Measurements from ENCODE around the gene FAM50B. TPM values are rescaled to one million over a fixed set of nuclear protein-coding genes. Genes with fewer than 3 reads are reported as not detected.

The FAM50B gene
- total RNA-seq, 1 experiment from 2014 or later: 3.3 TPM

GRCh38 chr6:3804964-3805363 is 44.2 kb upstream of the FAM50B start:
- Mint-ChIP-seq H3K4me1 (peaks cover 8 to 12% of the 10 kb centered on the region in 2 experiments), H3K9me3 (no peaks in the 10 kb centered on the region), H3K27ac (no peak overlapping the region), H3K4me3 (no peak overlapping the region), H3K36me3 (ENCODE audit: insufficient read depth in 1 of 3, low read depth in 3 of 3) (no peaks in the 10 kb centered on the region), H3K27me3 (ENCODE audit: low read depth) (peaks cover 8% of the 10 kb centered on the region)
- no peaks in the 10 kb centered on the region for H3K9me3 ChIP-seq (ENCODE audit: control insufficient read depth, low read depth, low read length)
- H3K4ac ChIP-seq (ENCODE audit: low read depth, low read length): no peak overlapping the region
- H3K18ac ChIP-seq (ENCODE audit: insufficient read length, low read depth, low read length): no peak overlapping the region
- no peaks in the 10 kb centered on the region for H3K79me2 ChIP-seq (ENCODE audit: insufficient read depth, low read length)
- no peak overlapping the region for H2AK5ac ChIP-seq (ENCODE audit: insufficient read length, low read length)
- no CpG with 5 or more reads among the region's 2 CpGs for WGBS (ENCODE audit: extremely low coverage, insufficient read length, low lambda C conversion rate)
- H3K79me1 ChIP-seq (ENCODE audit: insufficient read depth, low read depth, low read length, poor library complexity, severe bottlenecking): no peaks in the 10 kb centered on the region
- no peak overlapping the region for H3T11ph ChIP-seq (ENCODE audit: low read length)
- no peak overlapping the region for H3K56ac ChIP-seq (ENCODE audit: insufficient read length, low read depth, low read length)
- no peak overlapping the region for H4K91ac ChIP-seq (ENCODE audit: insufficient read length, low read depth, low read length)
- no peak overlapping the region for H3K14ac ChIP-seq (ENCODE audit: insufficient read depth, low read length)
- H2BK5ac ChIP-seq (ENCODE audit: insufficient read length, low read length): no peak overlapping the region
- no peak overlapping the region for H2BK120ac ChIP-seq (ENCODE audit: low read depth, low read length, poor library complexity, severe bottlenecking)
- H3K27ac ChIP-seq (ENCODE audit: insufficient read length, low read depth, low read length): no peak overlapping the region
- H3K4me2 ChIP-seq (ENCODE audit: insufficient read depth, insufficient read length, low read length): no peak overlapping the region
- H4K5ac ChIP-seq (ENCODE audit: insufficient read length, low read depth, low read length): no peak overlapping the region
- no peak overlapping the region for H2BK12ac ChIP-seq (ENCODE audit: insufficient read length, low read depth, low read length)
- no peaks in the 10 kb centered on the region for H3K27me3 ChIP-seq (ENCODE audit: insufficient read depth, low read length)
- H4K8ac ChIP-seq (replicated peaks; ENCODE audit: insufficient read length, low read depth, low read length): no peak overlapping the region
- no peak for DNase-seq
- H2AFZ ChIP-seq (ENCODE audit: low read length): no peak overlapping the region
- peaks cover 2% of the 10 kb centered on the region; the same call in 1 of the 2 replicates for H3K4me1 ChIP-seq (ENCODE audit: insufficient read depth, low read length)
- no peaks in the 10 kb centered on the region for H4K20me1 ChIP-seq (ENCODE audit: control insufficient read depth, insufficient read depth, insufficient read length)
- H3K23me2 ChIP-seq (ENCODE audit: insufficient read length, low read depth, low read length, poor library complexity, severe bottlenecking): no peaks in the 10 kb centered on the region
- H2BK20ac ChIP-seq (ENCODE audit: low read depth, low read length, poor library complexity, severe bottlenecking): no peak overlapping the region
- no peak for TF ChIP-seq CTCF (conservative IDR thresholded peaks at IDR 0.05)
- H3K23ac ChIP-seq (ENCODE audit: insufficient read length, low read depth, low read length): no peak overlapping the region
- no peak overlapping the region for H2BK15ac ChIP-seq (ENCODE audit: low read depth, low read length)
- H3K9ac ChIP-seq (ENCODE audit: extremely low read depth, insufficient read length, low read length): no peak overlapping the region
